ENCODE measurements around the gene MACROH2A1. TPM values are rescaled to one million over a fixed set of nuclear protein-coding genes. Genes with fewer than 3 reads are reported as not detected.

MACROH2A1 gene
- total and polyA plus RNA-seq, 9 of the 15 experiments (the other 6 are each of a cell fraction or from before 2014, with no cell fraction given), result 44.9 to 289 (median 193) TPM

DNA sequence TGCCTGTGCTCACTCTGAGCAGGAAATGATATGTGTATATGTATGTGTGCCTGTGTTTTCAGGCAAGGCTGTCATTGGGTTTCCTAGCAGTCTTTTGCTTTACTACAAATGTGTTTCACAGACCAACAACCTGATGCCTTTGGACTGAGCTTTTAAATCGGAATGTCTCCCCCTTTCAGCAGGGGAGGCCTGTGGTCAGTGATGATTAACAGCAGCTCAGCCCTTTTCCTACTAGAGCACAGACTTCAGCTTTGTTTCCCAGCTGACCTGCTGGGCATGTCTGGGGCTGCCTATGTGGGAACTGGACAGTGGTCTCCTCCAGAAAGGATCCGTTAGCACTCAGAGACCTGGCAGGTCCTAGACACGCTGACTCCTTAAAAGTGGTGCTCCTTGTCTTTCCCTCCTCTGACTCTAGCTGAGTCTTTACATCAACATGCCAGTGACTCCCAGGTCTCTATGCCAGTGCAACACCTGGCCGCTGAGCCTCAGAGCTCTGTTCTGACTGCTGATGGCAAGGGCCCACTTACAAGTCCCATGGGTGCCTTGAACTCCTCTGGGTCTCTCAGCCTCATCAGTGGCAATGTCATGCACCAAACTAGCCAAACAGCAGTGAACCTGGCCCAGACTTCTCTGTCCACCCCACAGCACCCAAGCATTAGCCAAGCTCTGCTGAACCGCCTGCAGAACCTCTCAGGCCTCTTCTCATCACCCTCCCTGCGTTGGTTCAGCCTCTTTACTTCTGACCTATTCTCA is 7.7 kb downstream of the MACROH2A1 start (continued):
- TF ChIP-seq, protein P1, sequence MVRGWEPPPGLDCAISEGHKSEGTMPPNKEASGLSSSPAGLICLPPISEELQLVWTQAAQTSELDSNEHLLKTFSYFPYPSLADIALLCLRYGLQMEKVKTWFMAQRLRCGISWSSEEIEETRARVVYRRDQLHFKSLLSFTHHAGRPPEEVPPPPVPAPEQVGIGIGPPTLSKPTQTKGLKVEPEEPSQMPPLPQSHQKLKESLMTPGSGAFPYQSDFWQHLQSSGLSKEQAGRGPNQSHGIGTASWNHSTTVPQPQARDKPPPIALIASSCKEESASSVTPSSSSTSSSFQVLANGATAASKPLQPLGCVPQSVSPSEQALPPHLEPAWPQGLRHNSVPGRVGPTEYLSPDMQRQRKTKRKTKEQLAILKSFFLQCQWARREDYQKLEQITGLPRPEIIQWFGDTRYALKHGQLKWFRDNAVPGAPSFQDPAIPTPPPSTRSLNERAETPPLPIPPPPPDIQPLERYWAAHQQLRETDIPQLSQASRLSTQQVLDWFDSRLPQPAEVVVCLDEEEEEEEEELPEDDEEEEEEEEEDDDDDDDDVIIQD (CRISPR knock-in tag; IDR thresholded peaks at IDR 0.05), result no peak
- TF ChIP-seq, protein P2, sequence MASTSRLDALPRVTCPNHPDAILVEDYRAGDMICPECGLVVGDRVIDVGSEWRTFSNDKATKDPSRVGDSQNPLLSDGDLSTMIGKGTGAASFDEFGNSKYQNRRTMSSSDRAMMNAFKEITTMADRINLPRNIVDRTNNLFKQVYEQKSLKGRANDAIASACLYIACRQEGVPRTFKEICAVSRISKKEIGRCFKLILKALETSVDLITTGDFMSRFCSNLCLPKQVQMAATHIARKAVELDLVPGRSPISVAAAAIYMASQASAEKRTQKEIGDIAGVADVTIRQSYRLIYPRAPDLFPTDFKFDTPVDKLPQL (IDR thresholded peaks at IDR 0.05; ENCODE audit: extremely low read depth, insufficient read length), result no peak
- TF ChIP-seq MTA3 (IDR thresholded peaks at IDR 0.05; ENCODE audit: borderline replicate concordance) (no peak), RBM39 (optimal IDR thresholded peaks at IDR 0.05; ENCODE audit: low read depth, low read length) (no peak), FOXM1 (IDR thresholded peaks at IDR 0.05; ENCODE audit: low read depth) (no peak), FOXM1 (CRISPR knock-in tag; IDR thresholded peaks at IDR 0.05; ENCODE audit: low read depth) (no peak), PPARD (CRISPR knock-in tag; IDR thresholded peaks at IDR 0.05) (no peak), TEAD2 (tag; IDR thresholded peaks at IDR 0.05) (no peak), COPS2 (conservative IDR thresholded peaks at IDR 0.05) (no peak)

All from K562 (cell line).